ENCODE results near the gene AAMP.

The AAMP gene

DNA sequence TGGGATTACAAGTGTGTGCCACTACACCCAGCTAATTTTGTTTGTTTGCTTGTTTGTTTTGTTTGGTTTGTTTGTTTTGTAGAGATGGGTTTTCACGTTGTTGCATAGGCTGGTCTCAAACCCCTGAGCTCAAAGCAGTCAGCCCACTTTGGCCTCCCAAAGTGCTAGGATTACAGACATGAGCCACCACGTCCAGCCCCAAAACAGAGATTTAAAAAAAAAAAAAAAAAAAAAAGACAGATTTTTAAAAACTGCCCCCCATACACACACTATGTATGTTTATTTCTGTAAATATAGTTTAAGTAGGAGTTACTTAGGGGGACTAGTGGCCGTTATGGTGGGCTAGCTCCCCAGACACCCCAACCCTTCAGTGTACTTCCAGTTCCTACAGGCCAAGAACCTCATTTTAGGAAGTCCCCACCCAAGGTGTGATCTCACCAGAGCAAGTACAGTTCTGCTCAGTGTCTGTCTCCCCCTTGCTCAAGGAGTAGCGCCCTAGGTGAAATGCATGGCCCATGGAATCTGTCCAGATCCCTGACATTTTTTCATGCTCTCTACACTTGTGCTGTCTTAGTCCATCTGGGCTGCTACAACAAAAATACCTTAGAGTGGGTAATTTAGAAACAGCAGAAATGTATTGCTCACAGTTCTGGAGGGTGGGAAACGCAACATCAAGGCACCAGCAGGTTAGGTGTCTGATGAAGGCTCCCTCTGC lies 23.9 kb upstream of the AAMP start:
- no peak for DNase-seq

- peak; percentile 80 for DNase-seq
Measured at GRCh38 chr2:218292048-218293014, 22.4 kb upstream of the AAMP start, which contains the start of gene TMBIM1. Gene TMBIM1 (minus strand): TSS chr2:218292503. CDS start chr2:218282141, 10,362 bp downstream.

DNA sequence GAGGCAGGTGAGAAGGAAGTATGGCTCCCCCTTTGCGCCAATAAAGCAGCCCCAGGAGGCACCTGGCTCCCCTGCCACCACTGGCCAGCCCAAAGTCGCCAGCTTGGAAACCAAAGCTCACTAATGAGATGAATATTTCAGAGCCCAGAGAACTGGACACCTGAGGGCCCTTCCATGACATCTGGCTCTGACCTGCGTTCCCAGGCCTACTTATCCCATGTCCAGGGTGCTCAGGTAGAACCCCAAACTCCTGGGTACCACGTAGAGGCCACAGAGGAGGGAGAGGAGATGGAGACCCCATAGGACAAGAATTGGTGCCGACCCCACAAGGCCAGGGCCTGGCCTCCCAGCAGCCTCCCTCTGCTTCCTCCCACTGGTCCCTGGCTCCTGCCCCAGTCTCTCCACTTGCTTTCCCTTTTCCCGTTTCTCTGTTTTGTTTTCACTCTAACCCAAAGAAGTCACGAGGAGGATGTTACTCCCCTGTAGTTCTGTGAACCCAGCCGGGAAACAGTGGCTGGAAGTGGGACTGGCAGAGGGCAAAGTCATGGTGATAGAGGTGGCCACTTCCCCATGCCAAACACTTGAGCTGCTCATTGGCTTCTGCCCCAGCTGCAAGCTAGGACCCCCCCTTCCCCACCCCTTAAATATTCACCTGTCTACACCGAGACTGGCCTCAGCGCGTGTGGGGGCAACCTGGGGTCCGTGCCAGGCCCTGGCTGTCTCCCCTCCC lies 21.5 kb upstream of the AAMP start:
- no peak for DNase-seq

DNA sequence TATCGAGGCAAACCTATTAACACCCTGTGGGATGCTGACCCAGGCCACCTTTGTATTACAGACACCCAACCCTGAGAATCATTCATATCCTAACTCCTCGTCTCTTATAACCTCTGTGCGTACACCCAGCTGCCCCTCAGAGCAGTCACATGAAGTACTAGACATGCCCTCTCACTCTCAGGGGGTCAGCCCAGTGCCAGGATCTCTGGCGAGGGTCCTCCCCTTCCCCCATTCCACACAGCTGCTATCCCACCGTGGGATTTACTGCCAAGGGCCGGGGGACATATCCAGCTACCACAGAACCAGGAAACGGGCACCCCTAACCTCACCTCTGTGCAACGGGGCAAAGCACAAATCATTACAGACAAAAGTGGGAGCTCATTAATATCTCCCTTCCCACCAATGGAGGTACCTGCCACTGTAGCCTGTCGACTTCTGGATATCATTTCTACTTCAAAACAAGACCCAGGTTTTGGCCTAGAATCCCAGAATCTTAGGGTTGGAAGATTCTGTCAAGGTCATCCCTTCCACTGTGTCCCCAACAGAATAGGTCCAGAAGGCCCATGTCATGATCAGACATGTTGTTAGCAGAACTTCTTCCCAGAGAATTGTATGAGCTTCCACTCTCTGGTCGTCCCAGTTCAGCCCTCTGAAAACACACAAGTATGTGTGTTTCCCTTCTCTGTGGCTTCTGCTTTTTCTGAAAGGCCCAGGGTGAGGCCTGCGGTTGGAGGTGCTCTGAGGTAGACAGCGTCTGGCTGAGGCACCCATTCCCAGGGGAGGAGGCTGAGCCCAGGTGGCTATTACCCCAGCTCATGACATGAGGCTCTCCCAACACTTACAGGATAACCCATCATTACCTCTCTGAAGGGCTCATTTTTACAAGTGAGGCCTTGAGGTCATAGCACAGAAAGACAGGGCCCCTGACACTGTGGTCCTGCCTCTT lies 20.7 kb upstream of the AAMP start:
- DNase-seq = peak; percentile 62

- no peak for DNase-seq
Measured at GRCh38 chr2:218289639-218290315, 19.8 kb upstream of the AAMP start.

DNA sequence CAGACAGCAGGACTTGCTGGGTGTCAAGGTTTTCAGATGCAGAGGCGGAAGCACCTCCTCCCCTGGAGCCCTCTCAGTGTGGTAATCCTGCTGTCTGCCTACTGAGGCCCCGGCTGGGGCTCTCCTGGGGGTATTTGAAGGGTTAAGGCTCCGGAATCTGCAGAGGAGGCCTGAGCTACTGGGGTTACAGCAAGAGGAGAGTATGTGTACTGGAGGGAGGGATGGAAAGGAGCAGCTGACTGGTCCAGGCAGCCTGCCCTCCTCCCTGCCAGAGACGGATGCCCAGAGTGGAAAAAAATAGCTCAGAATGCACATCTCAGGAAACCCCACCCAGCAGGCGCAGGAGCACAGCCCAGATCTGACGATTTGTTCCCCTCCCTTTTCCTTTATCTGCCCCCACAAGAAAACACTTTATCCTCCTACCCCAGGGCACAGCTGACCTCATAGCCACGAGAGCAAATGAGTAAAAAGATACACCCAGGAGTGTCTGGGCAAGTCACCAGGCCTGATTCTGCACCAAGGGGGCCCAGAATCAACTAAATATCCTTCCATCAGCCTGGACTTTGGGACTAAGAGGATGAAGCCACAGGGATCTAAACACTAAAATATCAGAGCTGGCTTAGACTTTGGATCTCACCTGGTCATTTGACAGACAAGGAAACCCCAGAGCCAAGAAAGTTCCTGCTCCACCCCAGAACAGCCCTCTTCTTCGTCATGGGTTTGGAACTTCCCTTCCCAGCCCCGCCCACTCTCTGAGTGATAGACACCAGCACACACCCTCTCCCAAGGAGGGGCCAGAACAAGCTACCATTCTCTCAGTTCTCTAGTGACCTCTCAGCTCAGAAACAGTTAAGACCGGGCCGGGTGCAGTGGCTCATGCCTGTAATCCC lies 16.9 kb upstream of the AAMP start:
- DNase-seq = peak; percentile 77

GRCh38 chr2:218285604-218286003 lies 15.7 kb upstream of the AAMP start:
- DNase-seq = no peak

DNA sequence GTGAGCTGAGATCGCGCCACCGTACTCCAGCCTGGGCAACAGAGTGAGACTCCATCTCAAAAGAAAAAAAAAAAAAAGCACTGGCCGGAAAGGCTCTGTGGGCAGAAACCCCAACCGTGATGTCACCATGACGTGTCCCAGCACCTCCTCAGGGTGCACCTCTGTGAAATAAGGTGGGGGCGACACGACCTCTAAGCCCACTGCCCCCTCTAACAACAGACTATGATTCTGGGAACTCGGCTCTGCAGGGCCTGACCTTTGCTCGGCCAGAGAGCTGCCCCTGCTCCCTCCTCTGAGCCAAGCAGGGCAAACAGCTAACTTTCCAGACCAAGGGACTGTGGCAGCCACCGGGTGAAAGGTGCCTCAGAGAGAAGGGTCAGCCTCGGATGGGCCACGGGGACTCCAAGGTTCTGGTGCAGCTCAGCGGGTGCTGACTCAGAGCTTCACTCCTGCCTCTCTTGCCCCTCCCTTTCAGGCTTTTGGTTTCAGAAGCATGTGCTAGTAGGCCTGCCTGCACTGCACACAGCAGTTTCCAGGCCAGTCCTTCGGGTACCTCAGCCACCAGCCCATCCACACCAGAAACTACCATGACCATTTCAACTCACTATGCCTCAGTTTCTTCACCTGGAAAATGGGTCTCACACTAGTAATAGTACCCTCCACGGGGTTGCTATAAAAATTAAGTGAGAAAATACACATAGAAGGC lies 14.3 kb upstream of the AAMP start:
- peak; percentile 54 for DNase-seq

DNA sequence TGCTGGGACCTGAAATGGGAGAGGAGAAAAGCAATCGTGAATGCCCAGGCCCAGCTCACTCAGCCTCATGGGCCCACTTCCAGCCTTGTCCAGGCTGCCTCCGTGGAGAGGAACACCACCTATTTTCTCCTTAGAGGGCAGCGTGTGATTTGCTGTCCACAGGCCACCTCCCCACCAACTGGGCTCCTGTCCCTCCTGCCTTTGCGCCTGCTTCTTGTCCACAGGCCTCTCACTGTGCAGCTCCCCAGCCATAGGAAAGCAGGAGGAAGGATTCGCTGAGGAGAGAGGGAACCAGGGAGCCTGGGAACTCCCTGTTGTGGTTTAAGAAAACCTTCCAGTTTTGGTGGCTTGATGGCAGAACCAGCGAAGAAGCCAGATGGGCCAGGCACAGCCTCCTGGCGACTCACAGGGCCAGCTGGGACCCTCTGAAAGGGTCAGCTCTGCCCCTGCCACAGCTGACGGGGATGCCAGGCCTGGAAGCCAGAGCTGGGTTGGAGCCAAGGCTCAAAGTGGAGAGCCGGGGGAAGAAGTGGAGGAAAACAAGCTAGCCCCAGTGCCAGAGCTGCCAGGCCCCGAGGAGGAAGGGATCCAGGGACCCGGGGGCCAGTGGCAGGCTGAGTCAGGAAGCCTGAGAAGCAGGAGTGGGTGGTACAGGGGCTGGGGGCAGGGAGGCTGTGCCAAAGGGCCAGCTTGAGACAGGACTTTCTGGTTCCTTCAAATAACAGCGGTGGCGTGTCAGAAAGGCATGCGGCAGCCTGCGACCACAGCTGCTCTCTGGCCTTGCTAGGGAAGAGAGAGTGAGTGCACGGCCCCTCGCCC lies 12.4 kb upstream of the AAMP start:
- no peak for DNase-seq

DNA sequence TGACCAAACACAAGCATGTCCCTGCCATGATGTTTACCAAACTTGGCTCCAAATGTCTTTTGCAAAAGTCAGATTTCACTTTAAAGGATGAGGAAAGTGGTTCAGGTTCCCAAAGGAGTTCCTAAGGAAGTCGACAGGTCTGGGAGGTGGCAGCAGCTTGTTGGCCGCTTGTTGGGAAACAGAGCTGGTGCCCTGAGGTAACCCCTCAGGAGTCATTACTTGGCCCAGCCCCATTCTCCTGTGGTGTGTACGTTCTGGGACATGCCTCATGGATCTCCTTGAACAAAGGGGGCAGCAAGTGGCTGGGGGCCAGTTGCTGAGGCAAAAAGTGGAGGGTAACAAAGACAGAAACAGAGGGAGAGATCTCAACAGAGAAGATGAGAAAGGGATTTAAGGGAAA lies 11.5 kb upstream of the AAMP start:
- DNase-seq = no peak

- no peak for DNase-seq
Measured at GRCh38 chr2:218280260-218280870, 10.4 kb upstream of the AAMP start.

- DNase-seq = no peak
Measured at GRCh38 chr2:218278531-218279360, 8.8 kb upstream of the AAMP start.

DNA sequence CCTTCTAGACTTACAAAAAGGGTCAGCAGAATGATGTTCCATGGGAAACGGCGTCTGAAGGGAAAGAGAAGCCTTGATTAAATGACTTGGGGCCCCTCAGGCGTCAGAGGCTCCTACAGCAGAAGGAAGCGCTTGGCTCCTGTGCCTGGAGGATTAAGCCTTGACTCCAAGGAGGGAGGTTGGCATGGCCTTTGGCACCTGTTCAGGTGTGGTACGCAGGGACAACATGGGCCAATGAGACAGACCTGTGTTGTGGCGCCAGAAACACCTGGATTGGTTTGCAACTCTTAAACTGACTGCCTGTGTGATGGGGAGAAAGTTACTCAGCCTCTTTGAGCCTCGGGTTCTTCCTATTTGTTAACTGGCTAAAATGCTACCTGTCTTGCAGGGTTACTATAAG lies 8.0 kb upstream of the AAMP start:
- no peak for DNase-seq

DNA sequence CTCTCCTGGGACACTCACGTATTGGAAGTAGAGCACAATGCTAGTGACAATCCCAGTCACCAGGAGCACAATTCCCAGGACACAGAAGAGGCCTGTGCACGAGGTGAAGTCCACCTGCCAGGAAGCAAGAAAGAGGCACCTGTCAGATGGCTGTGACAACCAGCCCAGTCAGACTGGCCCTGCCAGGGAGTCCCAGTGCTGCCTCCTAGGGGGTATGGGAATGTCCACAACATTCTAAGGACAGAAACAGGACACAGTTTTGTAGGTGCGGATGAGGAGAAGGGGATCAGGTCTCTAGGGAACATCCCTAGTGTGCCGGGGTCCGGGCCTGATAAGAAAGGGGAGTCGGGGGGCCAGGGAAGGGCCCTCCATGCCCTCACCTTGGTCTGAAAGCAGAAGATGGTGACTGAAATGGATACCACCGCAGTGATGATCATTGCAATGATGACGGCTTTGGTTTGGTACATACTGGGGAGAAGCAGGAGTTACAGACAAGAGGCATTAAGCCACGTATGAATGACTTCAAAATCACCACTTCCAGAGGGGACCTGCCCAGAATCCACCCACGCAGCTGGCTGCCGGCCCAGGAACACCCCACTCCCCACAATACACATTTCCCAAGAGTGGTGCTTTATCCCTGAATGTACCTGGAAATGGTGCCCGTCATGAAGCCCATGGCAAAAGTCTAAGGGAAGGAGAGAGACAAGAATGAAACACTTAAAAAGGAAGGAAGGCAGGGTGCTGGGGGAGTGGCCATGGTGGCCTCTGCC lies 7.2 kb upstream of the AAMP start:
- no peak for DNase-seq

DNA sequence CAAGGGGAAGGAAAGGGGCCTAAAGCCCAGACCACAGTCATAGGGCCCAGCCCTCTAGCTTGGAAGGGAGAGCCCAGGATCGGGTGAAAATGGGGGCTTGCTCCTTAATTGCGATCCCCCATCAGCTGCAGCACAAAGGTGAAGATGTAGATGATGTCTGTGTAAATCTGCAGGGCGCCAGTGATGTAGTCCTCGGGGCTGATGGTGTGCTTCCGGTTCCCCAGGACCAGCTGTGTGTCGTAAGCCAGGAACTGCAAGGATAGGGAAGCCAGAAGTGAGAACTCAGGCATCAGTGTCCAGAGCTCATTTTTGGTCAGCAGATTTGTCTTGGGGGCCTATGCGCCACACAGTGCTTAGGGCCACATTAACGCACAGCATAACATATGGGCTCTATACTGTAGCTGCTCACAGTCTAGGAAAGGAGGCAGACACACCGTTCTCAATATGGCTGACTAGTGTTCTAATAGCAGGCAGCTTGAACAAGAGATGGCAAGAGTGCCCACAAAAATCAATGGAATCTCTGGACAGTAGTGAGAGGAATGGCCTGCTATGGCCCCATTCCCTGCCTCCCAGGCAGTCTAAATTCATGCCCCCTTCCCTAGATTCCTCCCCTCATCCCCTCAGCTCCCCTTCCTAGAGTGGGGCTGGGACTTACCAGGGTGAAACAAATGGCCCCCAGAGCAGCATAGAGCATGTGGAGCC lies 5.6 kb upstream of the AAMP start:
- DNase-seq = no peak

- DNase-seq = no peak
Measured at GRCh38 chr2:218274586-218274985, 4.6 kb upstream of the AAMP start.
